IPS-NIHi11 (cell line): ENCODE results near the gene FBXW7.
A peak's percentile ranks its signal among the peaks of the same experiment; 100 is the strongest.

Experiments used
- DNase-seq: peaks from one replicate; pipeline ENCODE4 v3.0.0; 2012; ENCODE audit warnings: mixed read lengths, low spot score

Gene FBXW7

DNA sequence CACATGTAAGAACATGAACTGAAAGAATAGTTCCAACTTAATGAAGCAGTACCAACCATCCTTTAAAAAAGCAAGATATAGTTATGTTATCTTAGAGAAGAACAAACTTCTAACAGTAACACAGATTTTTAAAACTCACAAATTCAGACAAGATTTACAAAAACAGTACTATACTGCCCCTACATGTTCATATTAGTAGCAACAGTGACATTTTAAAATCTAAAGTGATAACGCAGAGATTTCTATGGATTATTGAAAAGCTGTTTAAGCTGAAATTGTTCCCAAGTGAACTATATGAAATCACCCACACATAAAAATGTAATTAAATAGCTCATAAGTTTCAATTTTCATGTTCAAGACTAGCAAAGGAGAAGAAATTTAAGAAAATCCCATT lies 166.0 kb downstream of the FBXW7 start:
- DNase-seq, result no peak

DNA sequence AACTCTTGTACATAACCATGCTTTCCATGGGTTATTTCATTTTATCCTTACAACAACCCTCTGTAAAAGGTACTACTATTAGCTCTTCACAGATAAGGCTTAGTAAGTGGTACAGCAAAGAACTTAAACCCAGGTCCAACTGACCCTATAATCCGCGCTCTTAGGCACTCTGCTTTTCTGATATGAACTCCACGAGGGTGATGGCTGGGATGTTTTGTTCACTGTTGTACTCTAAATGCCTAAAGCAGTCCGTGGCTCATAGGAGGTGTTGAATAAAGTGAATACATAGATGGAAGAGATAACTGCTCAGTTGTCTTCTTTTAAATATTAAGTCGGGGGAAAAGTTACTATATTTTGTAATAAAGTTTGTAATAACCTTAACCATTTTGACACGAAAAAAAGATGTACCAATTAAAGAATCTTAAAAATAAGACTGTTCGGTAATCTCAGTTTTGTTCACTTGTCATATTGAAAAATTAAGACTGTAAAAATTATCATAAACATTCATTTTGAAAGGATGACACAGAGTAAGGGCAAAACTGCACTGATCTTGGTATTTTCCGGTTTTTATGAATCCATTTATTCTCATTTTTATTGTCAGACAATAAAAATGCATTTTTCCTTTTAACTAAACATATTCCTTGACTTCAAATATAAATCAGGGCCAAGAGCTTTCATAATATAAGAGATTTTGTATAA lies 166.5 kb downstream of the FBXW7 start:
- DNase-seq, result no peak

DNA sequence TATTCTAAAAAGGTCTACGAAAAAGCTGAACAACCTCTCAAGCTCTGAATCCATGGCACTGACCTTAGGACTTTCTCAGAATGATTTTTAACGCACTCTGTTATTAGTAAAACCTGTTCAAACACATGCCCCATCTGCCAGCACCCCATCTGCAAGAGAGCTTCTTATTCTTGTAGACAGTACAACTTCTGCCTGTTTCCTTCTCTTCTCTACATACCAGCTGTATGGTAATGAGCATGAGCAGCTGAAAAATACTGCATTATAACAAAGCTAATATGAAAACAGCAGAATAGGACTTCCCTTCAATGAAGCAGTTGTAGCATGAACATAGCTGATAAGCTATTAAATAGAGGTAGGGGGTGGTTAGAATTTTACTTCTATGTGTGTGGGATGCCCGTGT lies 167.9 kb downstream of the FBXW7 start:
- DNase-seq, result no peak

DNA sequence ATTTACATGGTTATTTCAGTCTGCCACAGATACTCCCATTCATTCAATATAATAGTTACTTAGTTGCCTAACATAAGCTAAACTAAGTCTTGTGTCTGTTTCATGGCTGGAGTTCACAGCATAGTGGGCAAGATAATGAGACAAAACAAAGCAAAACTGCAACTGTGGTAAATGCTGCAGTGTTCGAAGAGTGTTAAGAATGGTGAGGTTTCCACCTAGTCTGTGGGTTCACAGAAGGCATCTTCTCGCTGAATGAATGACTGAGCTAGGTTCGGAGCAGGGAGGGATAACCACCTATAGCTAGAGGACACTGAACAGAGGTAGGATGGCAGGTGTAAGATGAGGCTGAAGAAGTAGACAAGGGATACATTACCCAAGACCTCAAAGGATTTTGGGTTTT lies 171.0 kb downstream of the FBXW7 start:
- no peak for DNase-seq

DNA sequence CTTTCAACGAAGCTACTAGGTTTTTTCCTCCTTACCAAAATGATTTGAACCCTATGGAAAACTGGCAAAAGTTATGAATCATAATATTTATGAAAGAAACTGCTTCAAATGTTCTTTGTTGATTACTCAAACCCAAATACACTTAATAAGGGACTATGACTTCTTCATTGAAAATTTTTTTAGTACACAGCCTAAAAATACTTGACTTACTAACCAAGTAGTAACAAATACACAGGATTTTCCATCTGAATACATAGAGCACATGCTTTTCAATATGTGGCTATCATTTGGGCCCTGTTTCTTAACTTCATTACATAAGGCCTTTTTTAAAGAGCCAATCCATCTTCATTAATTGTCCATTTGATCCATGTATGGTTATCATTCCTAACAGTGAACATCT lies 171.5 kb downstream of the FBXW7 start:
- DNase-seq, result no peak

DNA sequence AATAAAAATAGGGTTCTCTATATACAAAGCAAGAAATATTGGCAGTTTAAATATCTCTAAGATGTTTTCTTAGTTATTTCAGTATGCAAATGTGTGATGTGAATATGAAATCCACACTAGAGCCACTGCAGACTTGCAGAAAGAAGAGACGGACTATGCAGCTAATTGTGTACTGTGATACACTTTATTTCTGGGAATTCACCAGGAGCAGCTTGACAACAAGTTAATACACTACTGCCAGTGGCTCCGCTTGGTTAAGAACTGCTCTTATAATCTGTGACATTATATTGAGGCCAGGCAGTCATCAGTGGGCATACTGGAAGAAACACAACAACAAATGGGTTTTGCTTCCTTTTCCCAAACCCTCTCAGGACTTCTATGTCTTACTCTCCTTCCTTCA lies 172.0 kb downstream of the FBXW7 start:
- DNase-seq, result no peak

DNA sequence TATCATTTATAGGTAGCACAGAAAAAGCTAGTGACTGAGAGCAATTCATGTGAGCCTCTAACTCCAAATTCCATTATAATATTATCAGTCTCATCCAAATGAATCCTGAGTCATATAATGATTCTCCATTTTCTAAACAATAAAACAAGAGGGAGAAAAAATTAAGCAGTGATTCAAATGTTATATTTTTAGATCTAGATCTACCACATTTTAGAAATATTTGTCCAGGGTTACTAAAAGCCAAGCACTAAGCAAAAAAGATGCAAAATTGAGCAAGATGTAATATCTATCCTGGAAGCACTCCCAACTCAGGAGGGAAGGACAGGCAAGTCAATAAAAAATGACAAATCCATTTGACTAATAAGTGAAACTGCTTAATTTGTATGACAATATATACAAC lies 172.8 kb downstream of the FBXW7 start:
- no peak for DNase-seq

DNA sequence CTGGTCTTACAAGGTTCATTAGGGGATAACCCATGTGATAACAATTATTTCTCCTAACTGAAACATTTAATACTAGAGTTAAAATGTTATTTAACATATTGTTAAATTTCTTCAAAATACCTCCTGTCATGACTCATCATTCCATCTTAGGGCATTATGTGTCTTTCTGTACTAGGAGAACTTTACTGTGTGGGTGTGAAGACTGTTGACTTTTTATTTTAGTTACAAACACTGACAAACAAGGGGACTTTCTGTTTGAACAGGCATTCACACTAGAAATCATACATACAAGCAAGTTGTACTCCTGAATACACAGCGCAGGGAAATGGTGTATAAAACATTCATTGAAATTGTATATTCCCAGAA lies 175.9 kb downstream of the FBXW7 start:
- no peak for DNase-seq

DNA sequence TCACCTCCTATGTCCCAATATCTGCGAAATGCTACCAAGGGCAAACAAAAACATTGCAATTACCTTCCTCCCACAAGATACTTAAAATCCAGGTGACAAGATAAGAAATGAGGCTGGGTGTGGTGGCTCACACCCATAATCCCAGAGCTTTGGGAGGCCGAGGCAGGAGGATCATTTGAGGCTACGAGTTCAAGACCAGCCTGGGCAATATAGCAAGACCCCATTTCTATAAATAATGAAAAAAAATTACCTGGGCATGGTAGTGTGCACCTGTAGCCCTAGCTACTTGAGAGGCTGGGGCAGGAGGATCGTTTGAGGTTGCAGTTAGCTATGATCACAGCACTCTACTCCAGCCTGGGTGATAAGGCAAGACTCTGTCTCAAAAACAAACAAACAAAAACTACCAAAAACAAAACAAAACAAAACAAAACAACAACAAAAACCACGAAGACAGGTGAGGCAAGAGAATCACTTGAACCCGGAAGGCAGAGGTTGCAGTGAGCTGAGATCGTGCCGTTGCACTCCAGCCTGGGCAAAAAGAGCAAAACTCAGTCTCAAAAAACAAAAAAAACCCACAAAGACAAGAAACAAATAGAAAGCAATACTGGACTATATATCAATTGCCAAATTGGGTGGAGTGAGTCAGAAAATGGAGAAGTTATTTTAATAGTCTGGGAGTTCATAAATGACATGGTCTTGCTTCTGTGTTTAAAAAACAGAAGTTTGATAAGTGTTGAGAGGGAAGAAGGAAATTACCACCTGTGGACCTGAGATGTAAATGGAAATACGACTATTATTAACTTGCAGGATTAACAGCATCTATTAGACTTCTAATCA lies 176.5 kb downstream of the FBXW7 start:
- no peak for DNase-seq

DNA sequence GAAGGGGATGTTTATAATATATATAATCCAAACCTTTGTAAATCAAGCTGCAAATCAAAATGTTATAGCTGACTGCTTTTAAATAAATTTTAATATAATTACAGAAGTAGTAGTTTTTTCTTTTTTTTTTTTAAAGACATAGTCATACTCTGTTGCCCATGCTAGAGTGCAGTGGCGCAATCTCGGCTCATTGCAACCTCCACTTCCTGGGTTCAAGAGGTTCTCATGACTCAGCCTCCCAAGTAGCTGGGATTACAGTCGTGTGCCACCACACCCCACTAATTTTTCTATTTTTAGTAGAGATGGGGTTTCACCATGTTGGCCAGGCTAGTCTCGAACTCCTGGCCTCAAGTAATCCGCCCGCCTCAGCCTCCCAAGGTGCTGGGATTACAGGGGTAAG lies 178.7 kb downstream of the FBXW7 start:
- DNase-seq, result no peak

DNA sequence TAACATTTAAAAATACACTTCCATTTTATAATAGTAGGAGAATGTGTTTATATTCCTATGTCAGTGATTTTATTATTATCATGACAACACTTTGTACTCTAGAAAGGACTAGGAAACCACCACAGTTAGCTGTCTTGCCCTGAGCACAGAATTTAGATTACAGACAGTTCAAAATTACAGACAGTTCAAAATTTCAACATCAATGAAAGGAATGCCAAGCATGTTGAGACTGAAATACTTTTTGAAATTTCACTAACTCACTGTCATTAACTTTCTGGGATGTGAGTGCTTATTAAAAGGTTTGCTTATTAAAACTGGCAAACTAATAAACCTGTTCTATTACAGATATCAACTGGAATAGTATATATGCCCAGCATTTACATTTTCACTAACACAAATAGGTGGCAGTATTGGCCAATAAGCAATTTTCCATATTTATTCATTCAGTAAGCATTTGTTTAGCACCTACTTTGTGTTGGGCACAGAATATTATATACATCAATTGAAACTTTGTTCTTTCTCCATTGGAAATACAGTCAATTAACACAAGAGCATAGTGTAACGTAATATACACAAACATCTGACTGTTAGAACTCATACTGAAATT lies 179.4 kb downstream of the FBXW7 start:
- no peak for DNase-seq

DNA sequence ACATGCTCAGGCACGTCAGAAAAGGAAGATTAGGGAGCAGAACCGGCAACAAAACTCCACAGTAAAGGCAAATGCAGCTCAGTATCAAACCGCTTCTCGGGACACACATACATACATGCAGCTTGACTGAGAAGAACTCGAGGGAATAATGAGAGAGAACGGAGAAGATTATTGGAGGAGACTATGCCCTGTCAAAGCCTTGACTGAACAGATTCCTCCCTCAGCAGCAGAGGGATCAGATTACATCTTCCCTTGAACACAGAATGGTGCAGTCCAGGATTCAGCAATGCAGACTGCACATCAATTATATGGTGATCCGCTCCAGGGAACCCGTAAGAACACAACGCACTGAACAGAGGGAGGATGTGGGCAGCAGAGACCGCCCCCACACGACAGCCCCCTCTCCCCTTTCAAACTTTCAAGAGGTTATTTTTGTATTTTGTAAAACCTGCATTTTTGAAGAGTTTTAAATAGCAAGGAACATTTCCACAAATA lies 183.2 kb downstream of the FBXW7 start:
- peak; percentile 59 for DNase-seq

DNA sequence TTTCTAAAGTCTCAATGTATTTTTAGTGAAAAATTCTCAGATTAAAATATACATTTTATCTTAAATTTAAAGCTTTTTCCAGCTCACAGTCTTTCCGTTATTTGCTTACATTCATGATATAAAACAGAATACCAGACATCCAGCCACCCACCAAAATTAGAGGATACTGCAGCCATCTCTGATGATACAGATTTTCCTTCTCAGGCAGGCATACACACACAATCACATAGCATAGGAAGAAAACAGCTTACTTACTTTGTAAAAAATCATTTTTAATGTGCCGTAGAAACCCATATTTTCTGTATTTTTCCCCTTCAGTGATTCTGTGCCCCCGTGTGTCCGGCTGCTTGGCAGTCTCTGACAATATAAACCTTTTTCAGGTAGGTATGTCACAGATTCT lies 183.7 kb downstream of the FBXW7 start:
- DNase-seq, result no peak

DNA sequence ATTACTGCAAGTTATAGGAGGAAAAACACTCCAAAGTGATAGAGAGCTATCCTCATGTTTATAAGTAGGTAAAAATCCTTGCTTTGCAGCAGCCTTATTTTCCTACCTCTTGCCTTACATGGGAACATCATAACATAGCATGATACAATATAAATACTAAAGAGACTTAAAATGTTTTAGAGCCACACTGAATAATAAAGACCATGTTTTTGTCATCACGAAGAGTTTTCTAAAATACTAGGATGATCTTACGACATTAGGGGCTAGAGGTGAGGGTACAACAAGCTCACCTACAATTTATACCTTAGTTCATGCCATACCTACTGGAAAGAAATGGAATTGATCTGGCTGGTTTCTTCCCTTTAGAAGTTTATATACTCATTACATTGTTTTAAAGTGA lies 184.8 kb downstream of the FBXW7 start:
- no peak for DNase-seq

DNA sequence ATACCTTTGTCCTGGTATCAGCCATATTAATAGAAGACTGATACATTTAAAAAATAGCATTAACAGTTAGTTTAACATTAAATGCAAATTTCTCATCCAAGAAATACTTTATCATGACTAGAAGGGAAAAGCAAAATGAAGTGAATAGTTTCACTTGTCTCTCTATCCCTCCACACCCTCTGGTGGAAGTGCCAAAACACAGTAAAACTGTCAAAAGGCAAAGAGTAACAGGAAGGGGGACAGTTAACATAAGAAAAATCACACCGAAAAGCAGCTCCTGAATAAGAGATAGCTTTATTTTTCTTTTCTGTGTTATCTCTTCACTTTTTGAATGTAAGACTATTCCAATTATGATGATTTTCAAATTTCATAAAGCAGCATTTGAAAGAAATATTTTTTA lies 187.2 kb downstream of the FBXW7 start:
- DNase-seq, result no peak

DNA sequence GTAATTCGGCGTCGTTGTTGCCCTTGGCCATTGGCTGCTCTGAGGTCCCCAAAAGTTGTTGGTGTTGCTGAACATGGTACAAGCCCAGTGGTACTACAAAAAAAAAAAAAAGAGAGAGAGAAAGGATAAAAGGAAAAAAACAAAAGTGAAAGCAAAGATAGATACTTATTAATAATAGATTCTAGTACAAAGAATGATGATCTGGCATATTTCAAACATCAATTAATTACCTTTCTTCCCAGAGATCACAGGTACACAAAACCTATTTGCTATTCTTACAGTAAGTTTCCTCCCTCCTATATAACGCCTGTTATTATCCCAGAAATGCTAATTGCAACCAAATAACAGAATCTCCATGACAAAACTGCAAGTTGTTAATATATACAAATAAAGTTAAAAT lies 188.9 kb downstream of the FBXW7 start:
- no peak for DNase-seq

DNA sequence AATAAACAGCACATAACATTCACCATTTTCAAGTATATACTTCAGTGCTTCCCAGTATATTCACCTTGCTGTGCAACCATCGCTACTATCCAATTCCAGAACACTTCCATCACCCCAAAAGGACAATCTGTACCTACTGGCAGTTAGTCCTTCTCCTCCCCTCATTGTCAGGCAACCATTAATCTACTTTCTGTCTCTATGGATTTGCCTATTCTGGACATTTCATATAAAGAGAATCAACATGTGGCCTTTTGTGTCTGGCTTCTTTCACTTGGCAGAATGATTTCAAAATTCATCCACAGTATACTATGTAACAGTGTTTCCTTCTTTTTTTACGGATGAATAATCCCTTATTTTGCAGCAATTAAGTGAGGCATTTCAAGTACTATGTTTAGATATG lies 189.4 kb downstream of the FBXW7 start:
- no peak for DNase-seq

DNA sequence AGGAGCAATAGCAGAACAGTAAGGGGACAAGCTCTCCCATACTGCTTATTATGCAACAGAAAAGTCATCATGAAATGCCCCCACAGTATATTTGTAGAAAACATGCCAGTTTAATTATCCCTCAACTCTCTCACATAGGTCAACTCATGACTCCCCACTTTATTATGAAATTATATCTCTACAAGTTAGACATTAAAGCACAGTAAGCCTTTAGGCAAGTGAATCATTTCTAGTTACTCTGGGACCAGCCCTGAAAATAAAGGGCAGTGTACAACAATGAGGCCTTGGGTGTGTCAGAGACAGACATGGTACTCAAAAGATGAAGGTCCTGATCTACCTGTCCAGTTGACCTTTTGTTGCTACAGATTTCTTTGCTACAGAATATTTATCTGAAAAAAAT lies 191.9 kb downstream of the FBXW7 start:
- DNase-seq, result no peak

DNA sequence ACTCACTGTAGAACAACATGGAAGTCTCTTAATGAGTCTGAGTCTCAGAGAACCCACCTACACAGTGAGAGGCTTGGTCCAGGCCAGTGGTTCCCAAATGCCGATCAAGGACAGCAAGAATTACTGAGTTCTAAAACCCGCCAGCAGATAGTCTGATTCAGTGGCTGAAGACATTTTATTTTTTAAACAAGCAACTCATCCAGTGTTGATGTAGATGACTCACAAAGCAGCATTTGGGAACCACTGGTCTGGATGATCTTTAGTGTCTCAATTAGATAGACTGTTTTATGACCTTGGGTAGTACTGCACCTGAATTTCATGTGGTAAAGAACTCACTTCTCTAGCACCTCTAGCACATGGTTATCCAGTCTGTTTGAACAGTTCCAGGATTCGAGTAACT lies 193.6 kb downstream of the FBXW7 start:
- DNase-seq, result no peak

DNA sequence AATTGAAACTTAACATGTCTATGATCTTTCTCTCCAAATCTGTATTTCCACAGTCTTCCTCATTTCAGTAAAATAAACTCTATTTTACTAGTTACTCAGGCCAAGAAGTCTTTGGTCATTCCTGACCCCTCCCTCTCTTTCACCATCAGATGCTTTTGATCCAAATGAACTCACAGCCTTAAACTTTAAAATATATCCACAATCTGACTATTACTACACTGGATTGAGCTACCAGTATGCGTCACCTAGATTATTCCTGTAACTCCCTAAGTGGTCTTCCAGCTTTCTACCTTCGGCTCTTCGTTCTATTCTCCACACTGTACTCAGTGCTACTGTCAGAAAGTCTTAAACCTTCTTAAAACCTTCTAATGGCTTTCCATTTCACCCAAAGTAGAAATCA lies 195.1 kb downstream of the FBXW7 start:
- DNase-seq, result no peak

DNA sequence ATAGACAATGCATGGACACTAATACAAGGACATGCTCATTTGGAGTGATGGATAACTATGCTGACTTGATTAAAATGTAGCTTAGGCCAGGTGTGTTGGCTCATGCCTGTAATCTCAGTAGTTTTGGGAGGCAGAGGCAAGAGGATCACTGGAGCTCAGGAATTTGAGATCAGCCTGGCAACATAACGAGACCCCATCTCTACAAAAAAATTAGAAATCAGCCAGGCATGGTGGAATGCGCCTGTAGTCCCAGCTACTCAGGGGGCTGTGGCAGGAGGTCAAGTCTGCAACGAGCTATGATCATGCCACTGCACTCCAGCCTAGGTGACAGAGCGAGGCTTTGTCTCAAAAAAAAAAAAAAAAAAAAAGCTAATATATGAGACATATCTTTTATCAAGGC lies 196.3 kb downstream of the FBXW7 start:
- no peak for DNase-seq

DNA sequence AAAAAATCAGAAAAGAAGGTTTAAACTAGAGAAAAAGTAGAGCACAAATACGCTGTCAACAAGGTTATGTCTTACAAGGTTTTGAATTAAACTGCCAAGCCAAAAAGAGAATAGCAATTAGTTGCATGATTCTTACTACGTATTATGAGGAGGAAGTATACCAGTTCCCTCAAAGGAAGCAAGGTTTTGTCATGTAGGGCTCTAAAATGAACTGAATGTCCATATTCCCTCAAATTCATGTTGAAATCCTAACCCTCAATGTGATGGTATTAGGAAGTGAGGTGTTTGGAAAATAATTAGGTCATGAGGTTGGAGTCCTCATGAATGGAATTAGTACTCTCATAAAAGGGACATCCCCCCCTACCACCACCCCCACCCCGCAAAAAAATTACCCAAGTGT lies 201.0 kb downstream of the FBXW7 start:
- no peak for DNase-seq

DNA sequence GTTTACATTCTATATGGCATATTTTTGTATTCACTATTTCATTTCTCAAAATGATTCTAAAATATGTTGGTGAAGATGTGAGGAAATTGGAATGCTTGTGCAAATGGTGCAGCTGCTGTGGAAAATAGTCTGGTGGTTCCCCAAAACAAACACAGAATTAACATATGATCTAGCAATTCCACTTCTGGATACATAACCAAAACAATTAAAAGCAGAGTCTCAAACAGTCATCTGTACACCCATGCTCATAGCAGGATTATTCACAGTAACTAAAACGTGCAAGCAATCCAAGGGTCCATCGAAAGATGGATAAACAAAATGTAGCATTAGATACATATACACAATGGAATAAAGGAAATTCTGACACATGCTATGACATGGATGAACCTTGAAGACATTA lies 204.8 kb downstream of the FBXW7 start:
- DNase-seq, result no peak
